MM.1S (cell line): ENCODE results near the gene PAK4.

Experiments used
- DNase-seq: peaks from one replicate; pipeline ENCODE4 v3.0.0-alpha.2; 2015
- H2AFZ ChIP-seq: fragments of 300-600 bp; sonication (generic); 2 replicates; pipeline ENCODE4 v1.6.0; 2016; ENCODE audit warnings: antibody characterized with exemption, low read length
- H3F3A ChIP-seq: fragments of 300-600 bp; sonication (generic); 2 replicates; pipeline ENCODE4 v1.6.1; 2016; ENCODE audit warnings: mild to moderate bottlenecking, antibody characterized with exemption, low read length, moderate library complexity, mixed read lengths; ENCODE audit not compliant: insufficient read depth
- H3K27ac ChIP-seq: fragments of 300-600 bp; sonication (generic); 2 replicates; pipeline ENCODE4 v1.5.1; 2016; ENCODE audit warnings: mild to moderate bottlenecking, low read length
- H3K27me3 ChIP-seq: fragments of 300-600 bp; sonication (generic); replicated peaks from 2 replicates; pipeline ENCODE4 v1.6.0; 2016; ENCODE audit warnings: low read length; ENCODE audit not compliant: insufficient read depth
- H3K36me3 ChIP-seq: fragments of 300-600 bp; sonication (generic); replicated peaks from 2 replicates; pipeline ENCODE4 v1.6.1; 2016; ENCODE audit warnings: mild to moderate bottlenecking, low read length, mixed read lengths; ENCODE audit not compliant: insufficient read depth
- H3K4me1 ChIP-seq: fragments of 300-600 bp; sonication (generic); 2 replicates; pipeline ENCODE4 v1.6.1; 2016; ENCODE audit warnings: low read length, mixed read lengths
- H3K4me2 ChIP-seq: fragments of 300-600 bp; sonication (generic); 2 replicates; pipeline ENCODE4 v1.6.0; 2016; ENCODE audit warnings: low read depth, low read length
- H3K4me3 ChIP-seq: fragments of 300-600 bp; sonication (generic); 2 replicates; pipeline ENCODE4 v1.5.1; 2016; ENCODE audit warnings: low read length, mixed read lengths
- H3K79me2 ChIP-seq: fragments of 300-600 bp; sonication (generic); 2 replicates; pipeline ENCODE4 v1.6.1; 2016; ENCODE audit warnings: mixed run types, low read length, mixed read lengths
- H3K9ac ChIP-seq: fragments of 300-600 bp; sonication (generic); 2 replicates; pipeline ENCODE4 v1.6.1; 2016; ENCODE audit warnings: low read length, mixed read lengths
- H3K9me2 ChIP-seq: fragments of 300-600 bp; sonication (generic); replicated peaks from 2 replicates; pipeline ENCODE4 v1.6.1; 2016; ENCODE audit warnings: mild to moderate bottlenecking, low read length, mixed read lengths; ENCODE audit not compliant: insufficient read depth
- H3K9me3 ChIP-seq: fragments of 300-600 bp; sonication (generic); replicated peaks from 2 replicates; pipeline ENCODE4 v1.6.1; 2016; ENCODE audit warnings: mild to moderate bottlenecking, low read length, mixed read lengths; ENCODE audit not compliant: insufficient read depth
- H4K20me1 ChIP-seq: fragments of 300-600 bp; sonication (generic); 2 replicates; pipeline ENCODE4 v1.6.1; 2016; ENCODE audit warnings: mild to moderate bottlenecking, low read length, moderate library complexity, mixed read lengths; ENCODE audit not compliant: insufficient read depth
- CTCF ChIP-seq: fragments of 300-600 bp; sonication (generic); IDR thresholded peaks from 2 replicates; pipeline ENCODE4 v1.5.1; 2016; ENCODE audit warnings: antibody characterized with exemption, low read length, mixed read lengths
- EZH2 ChIP-seq: fragments of 300-600 bp; sonication (generic); optimal IDR thresholded peaks from 2 replicates; pipeline ENCODE3; 2017; ENCODE audit warnings: low read depth, mild to moderate bottlenecking, antibody characterized with exemption, low read length, mixed read lengths
- EZH2phosphoT487 ChIP-seq: fragments of 300-600 bp; sonication (generic); IDR thresholded peaks from 2 replicates; pipeline ENCODE4 v1.6.1; 2018; ENCODE audit warnings: antibody characterized with exemption, low read length

PAK4 gene

GRCh38 chr19:39122934-39123731 is 2.5 kb upstream of the PAK4 start:
- peaks cover 25% of the 10 kb centered on the region for H3K79me2 ChIP-seq
- no peak overlapping the region for H2AFZ ChIP-seq
- H3K9me3 ChIP-seq = no peaks in the 10 kb centered on the region
- H3K4me1 ChIP-seq = peaks cover 9% of the 10 kb centered on the region; the same call in 1 of the 2 replicates
- H3K27ac ChIP-seq = no peak overlapping the region
- no peak overlapping the region for H3K4me2 ChIP-seq
- no peaks in the 10 kb centered on the region for H3K36me3 ChIP-seq
- no peaks in the 10 kb centered on the region for H3K9me2 ChIP-seq
- TF ChIP-seq CTCF (no peak), EZH2phosphoT487 (no peak), EZH2 (no peak)
- H3K4me3 ChIP-seq = no peak overlapping the region
- H4K20me1 ChIP-seq = no peaks in the 10 kb centered on the region
- no peak for DNase-seq
- no peak overlapping the region for H3K9ac ChIP-seq
- H3F3A ChIP-seq = no peaks in the 10 kb centered on the region
- H3K27me3 ChIP-seq = no peaks in the 10 kb centered on the region; the same call in none of the 2 replicates

GRCh38 chr19:39124136-39124764 is 1.3 kb upstream of the PAK4 start:
- H3K36me3 ChIP-seq = no peaks in the 10 kb centered on the region
- H3K9ac ChIP-seq = no peak overlapping the region
- H3K4me3 ChIP-seq = no peak overlapping the region
- H3K9me3 ChIP-seq = no peaks in the 10 kb centered on the region
- TF ChIP-seq EZH2phosphoT487 (no peak), CTCF (no peak), EZH2 (no peak)
- no peaks in the 10 kb centered on the region for H3F3A ChIP-seq
- H3K4me2 ChIP-seq = no peak overlapping the region
- H3K4me1 ChIP-seq = peaks cover 9% of the 10 kb centered on the region; the same call in 1 of the 2 replicates
- H3K27me3 ChIP-seq = no peaks in the 10 kb centered on the region; the same call in none of the 2 replicates
- H3K9me2 ChIP-seq = no peaks in the 10 kb centered on the region
- no peaks in the 10 kb centered on the region for H4K20me1 ChIP-seq
- DNase-seq = no peak
- H3K27ac ChIP-seq = no peak overlapping the region
- no peak overlapping the region for H2AFZ ChIP-seq
- H3K79me2 ChIP-seq = peaks cover 36% of the 10 kb centered on the region

- no peaks in the 10 kb centered on the region for H3F3A ChIP-seq
- H3K36me3 ChIP-seq = no peaks in the 10 kb centered on the region
- peak overlapping the region; percentile 41; the same call in 1 of the 2 replicates for H3K9ac ChIP-seq
- H3K9me3 ChIP-seq = no peaks in the 10 kb centered on the region
- peaks cover 9% of the 10 kb centered on the region; the same call in 1 of the 2 replicates for H3K4me1 ChIP-seq
- TF ChIP-seq CTCF = no peak
- no peak for TF ChIP-seq EZH2phosphoT487
- no peak for TF ChIP-seq EZH2
- DNase-seq = no peak
- peaks cover 41% of the 10 kb centered on the region for H3K79me2 ChIP-seq
- H3K9me2 ChIP-seq = no peaks in the 10 kb centered on the region
- peak overlapping the region; percentile 92 for H3K4me3 ChIP-seq
- H3K4me2 ChIP-seq = peak overlapping the region; percentile 63
- H4K20me1 ChIP-seq = no peaks in the 10 kb centered on the region
- peak overlapping the region; percentile 84 for H2AFZ ChIP-seq
- H3K27me3 ChIP-seq = no peaks in the 10 kb centered on the region; the same call in 1 of the 2 replicates
- no peak overlapping the region for H3K27ac ChIP-seq
Observed at GRCh38 chr19:39125199-39125553, 410 bp upstream of the PAK4 start.
